ENCODE results near the gene NR2C1. TPM values are rescaled to one million over a fixed set of nuclear protein-coding genes. Genes with fewer than 3 reads are reported as not detected.
"Not testable (repeated sequence)": the region's sequence is repeated elsewhere in the genome, so short reads cannot be mapped to it uniquely, and the experiment has no call there.

Gene NR2C1
- total RNA-seq, 2 donors from 2014 or later: 16.2 to 28.8 TPM

DNA sequence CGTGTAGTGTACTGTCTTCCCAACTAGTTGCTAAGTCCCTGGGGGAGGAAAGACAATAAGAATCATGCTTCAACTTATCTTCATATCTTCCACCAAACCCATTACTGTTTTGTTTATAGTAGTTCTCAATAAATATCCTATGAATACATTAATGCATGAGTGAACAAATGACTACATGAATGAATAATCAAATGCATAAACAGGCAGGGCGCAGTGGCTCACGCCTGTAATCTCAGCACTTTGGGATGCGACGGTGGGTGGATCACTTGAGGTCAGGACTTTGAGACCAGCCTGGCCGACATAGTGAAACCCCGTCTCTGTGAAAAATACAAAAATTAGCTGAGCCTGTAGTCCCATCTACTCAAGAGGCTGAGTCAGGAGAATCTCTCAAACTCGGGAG is 32.1 kb upstream of the NR2C1 start:
- TF ChIP-seq, protein P1, sequence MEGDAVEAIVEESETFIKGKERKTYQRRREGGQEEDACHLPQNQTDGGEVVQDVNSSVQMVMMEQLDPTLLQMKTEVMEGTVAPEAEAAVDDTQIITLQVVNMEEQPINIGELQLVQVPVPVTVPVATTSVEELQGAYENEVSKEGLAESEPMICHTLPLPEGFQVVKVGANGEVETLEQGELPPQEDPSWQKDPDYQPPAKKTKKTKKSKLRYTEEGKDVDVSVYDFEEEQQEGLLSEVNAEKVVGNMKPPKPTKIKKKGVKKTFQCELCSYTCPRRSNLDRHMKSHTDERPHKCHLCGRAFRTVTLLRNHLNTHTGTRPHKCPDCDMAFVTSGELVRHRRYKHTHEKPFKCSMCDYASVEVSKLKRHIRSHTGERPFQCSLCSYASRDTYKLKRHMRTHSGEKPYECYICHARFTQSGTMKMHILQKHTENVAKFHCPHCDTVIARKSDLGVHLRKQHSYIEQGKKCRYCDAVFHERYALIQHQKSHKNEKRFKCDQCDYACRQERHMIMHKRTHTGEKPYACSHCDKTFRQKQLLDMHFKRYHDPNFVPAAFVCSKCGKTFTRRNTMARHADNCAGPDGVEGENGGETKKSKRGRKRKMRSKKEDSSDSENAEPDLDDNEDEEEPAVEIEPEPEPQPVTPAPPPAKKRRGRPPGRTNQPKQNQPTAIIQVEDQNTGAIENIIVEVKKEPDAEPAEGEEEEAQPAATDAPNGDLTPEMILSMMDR (IDR thresholded peaks at IDR 0.05): no peak
- TF ChIP-seq POLR2A (IDR thresholded peaks at IDR 0.05): no peak
- Histone ChIP-seq H3K27ac (no peak overlapping the region), H3K36me3 (replicated peaks in 1 of 2; ENCODE audit: insufficient read depth in 1 of 2, low read depth in 2 of 2) (peaks cover 0 to 6% of the 10 kb centered on the region in 2 donors), H3K4me3 (no peak overlapping the region), H3K4me1 (no peaks in the 10 kb centered on the region), H3K27me3 (no peaks in the 10 kb centered on the region), H3K9me3 (no peaks in the 10 kb centered on the region)
- intact Hi-C loops (cut with DNase I): no loop called here
- WGBS, 2 donors: 88 to 89% methylated on average over 8 of the region's 8 CpGs
- ATAC-seq (no peak), DNase-seq (no peak)

DNA sequence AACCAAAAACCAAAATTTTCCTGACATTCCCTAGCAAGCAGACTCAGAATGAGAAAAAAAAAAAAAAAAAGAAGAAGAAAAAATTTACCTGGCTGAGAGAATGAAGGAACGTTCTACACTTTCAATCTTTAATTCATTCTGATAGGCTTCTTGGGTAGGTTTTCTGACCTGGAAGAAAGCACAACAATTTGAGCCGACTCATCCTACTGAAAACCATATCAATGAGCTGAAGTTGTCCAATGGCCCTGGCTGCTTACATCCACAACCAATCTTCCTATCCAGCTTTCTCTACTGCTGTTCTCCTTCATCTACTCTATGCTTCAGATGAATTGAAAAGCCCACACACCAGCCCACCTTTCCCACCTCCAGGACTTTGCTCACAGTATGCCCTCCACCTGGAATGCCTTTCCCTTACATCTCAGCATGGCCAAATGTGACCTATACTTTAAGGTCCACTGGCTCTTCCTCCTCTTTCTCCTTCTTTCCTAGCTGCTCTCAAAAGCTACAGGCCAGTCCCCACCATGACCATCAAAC is 31.6 kb upstream of the NR2C1 start:
- DNase-seq: no peak
- peaks cover 0 to 6% of the 10 kb centered on the region in 2 donors for H3K36me3 ChIP-seq (replicated peaks in 1 of 2; ENCODE audit: insufficient read depth in 1 of 2, low read depth in 2 of 2)
- WGBS, 2 donors: 98 to 100% methylated on average over 2 of the region's 2 CpGs
- intact Hi-C loops (cut with DNase I): no loop called here
- no peaks in the 10 kb centered on the region for H3K27me3 ChIP-seq
- H3K9me3 ChIP-seq: no peaks in the 10 kb centered on the region
- no peak overlapping the region for H3K4me3 ChIP-seq
- no peak overlapping the region for H3K27ac ChIP-seq
- H3K4me1 ChIP-seq: no peaks in the 10 kb centered on the region
- no peak for ATAC-seq
- TF ChIP-seq, protein P1 (IDR thresholded peaks at IDR 0.05): no peak
- no peak for TF ChIP-seq POLR2A (IDR thresholded peaks at IDR 0.05)

DNA sequence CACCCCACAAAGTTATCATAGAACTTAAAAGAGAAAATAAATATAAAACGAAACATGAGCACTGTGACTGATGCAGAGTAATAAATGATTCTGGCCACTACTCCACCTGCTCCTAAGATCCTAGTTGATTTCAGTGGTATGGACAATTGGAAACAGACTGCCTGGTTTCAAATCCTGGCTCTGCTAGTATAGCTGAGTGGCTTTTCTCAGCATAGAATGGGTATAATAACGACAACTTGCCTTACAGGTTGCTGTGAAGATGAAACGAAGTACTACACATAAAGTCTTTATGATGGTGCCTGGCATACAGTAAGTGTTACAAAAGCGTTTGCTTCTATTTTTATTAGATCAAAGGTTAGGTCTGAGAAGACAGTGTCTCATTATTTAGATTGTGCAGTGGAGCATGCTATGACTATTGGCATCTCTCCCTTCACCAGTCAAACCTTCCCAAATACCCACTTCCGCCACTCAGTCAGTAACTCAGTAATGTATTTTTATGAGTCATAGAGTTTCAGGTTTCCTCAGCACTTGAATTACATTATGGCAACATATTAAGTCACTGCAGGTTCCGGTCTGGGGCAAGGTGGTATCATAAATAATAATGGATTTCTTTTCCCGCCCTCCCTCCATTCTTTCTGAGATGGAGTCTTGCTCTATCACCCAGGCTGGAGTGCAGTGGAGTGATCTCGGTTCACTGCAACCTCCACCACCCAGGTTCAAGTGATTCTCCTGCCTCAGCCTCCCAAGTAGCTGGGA is 29.7 kb upstream of the NR2C1 start:
- 84 to 85% methylated on average over 8 of the region's 8 CpGs for WGBS, 2 donors
- no peak overlapping the region for H3K4me3 ChIP-seq
- intact Hi-C loops (cut with DNase I): no loop called here
- TF ChIP-seq, protein P1 (IDR thresholded peaks at IDR 0.05): no peak
- TF ChIP-seq POLR2A (IDR thresholded peaks at IDR 0.05): no peak
- H3K9me3 ChIP-seq: no peaks in the 10 kb centered on the region
- ATAC-seq (no peak), DNase-seq (no peak)
- H3K36me3 ChIP-seq (replicated peaks in 1 of 2; ENCODE audit: insufficient read depth in 1 of 2, low read depth in 2 of 2): peaks cover 0 to 6% of the 10 kb centered on the region in 2 donors
- no peaks in the 10 kb centered on the region for H3K27me3 ChIP-seq
- peaks cover 6% of the 10 kb centered on the region for H3K4me1 ChIP-seq
- no peak overlapping the region for H3K27ac ChIP-seq

DNA sequence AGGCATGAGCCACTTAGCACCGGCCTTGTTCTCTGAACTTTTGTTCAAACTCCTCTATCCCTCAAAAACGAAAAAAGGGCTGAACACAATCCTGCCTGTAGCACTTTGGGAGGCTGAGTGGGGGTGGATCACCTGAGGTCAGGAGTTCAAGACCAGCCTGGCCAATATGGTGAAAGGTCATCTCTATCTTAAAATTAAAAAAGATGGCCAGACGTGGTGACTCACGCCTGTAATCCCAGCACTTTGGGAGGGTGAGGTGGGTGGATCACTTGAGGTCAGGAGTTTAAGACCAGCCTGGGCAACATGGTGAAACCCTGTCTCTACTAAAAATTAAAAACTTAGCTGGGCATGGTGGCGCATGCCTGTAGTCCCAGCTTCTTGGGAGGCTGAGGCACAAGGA is 28.5 kb upstream of the NR2C1 start:
- ATAC-seq; H3K27ac ChIP-seq; H3K4me3 ChIP-seq; intact Hi-C loops (cut with DNase I); H3K36me3 ChIP-seq (replicated peaks in 1 of 2; ENCODE audit: insufficient read depth in 1 of 2, low read depth in 2 of 2); H3K27me3 ChIP-seq; DNase-seq; H3K9me3 ChIP-seq: not testable (repeated sequence)
- H3K4me1 ChIP-seq: peaks cover 16% of the 10 kb centered on the region
- WGBS, 2 donors: 94 to 95% methylated on average over 5 of the region's 5 CpGs

DNA sequence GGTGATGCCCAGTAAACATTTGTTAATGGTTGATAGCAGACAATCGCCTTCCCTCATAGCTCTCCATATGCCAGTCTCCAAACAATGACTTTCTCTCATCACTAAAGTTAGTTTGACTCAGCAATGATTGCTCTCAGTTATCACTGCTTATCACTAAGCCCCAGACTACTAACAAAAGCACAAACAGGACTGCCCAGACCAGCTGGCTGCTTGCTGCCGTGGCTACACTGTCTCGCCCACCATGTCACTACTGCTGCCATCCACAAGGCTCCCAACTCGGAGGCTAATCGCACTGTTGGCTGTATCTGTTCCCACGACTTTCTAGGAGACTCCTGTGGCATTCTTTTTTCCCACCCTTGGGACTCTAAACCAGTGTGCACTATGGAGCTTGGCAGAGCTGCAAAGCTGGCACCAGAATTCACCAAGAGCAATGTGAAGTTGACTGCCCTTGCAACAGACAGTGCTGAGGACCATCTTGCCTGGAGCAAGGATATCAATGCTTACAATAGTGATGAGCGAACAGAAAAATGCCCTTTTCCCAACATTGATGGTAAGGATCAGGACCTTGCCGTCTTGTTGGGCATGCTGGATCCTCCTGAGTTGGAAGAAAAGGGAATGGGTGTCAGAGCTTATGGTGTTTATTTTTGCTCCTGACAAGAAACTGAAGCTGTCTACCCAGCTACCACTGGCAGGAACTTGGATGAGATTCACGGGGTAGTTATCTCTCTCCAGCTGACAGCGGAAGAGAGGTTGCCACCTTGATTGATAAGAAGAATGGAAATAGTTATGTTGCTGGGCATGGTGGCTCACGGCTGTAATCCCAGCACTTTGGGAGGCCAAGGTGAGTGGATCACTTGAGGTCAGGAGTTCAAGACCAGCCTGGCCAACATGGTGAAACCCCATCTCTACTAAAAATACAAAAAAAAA is 27.1 kb upstream of the NR2C1 start:
- ATAC-seq (no peak), DNase-seq (no peak)
- Histone ChIP-seq H3K4me3 (no peak overlapping the region), H3K4me1 (peaks cover 26% of the 10 kb centered on the region), H3K36me3 (replicated peaks in 1 of 2; ENCODE audit: insufficient read depth in 1 of 2, low read depth in 2 of 2) (peaks cover 0 to 4% of the 10 kb centered on the region in 2 donors), H3K27me3 (no peaks in the 10 kb centered on the region), H3K9me3 (no peaks in the 10 kb centered on the region), H3K27ac (no peak overlapping the region)
- 65 to 76% methylated on average over 11 of the region's 11 CpGs for WGBS, 2 donors
- TF ChIP-seq, protein P1 (IDR thresholded peaks at IDR 0.05): no peak
- no peak for TF ChIP-seq POLR2A (IDR thresholded peaks at IDR 0.05)
- intact Hi-C loops (cut with DNase I): no loop called here

Data from body of pancreas (tissue), 4 donors.